ENCODE measurements around the gene FTSJ1.

- TF ChIP-seq CTCF (IDR thresholded peaks at IDR 0.05; ENCODE audit: poor library complexity, severe bottlenecking) (no peak), EP300 (conservative IDR thresholded peaks at IDR 0.05; ENCODE audit: poor library complexity, severe bottlenecking) (no peak), RAD21 (conservative IDR thresholded peaks at IDR 0.05) (no peak)
These were observed 29.5 kb downstream of the FTSJ1 start for GRCh38 chrX:48505481-48505880.

Data from neural cell (in vitro differentiated cells).